Cardiac muscle cell (in vitro differentiated cells and primary cell): ENCODE measurements around the gene TCHP. TPM values are rescaled to one million over a fixed set of nuclear protein-coding genes. Genes with fewer than 3 reads are reported as not detected.
"Not testable (repeated sequence)": the region's sequence is repeated elsewhere in the genome, so short reads cannot be mapped to it uniquely, and the experiment has no call there.

Source experiments
- DNase-seq, 2 donors: peaks; one replicate each; pipeline versions ENCODE4 v3.0.0 to v3.0.0-alpha.2; 2010 to 2017; ENCODE audit warnings: low read depth in 1 of 2, low spot score in 1 of 2
- H3K27ac ChIP-seq: fragments of 200-600 bp; sonication (generic); 2 replicates; pipeline ENCODE4 v1.5.1; 2016
- H3K27me3 ChIP-seq: fragments of 200-600 bp; sonication (generic); 2 replicates; pipeline ENCODE4 v1.6.0; 2016; ENCODE audit warnings: control low read depth
- H3K36me3 ChIP-seq: fragments of 200-600 bp; sonication (generic); 2 replicates; pipeline ENCODE4 v1.5.1; 2016; ENCODE audit warnings: control low read depth
- H3K4me1 ChIP-seq: fragments of 200-600 bp; sonication (generic); 2 replicates; pipeline ENCODE4 v1.8.1; 2017; ENCODE audit warnings: low read depth, mild to moderate bottlenecking, mixed run types
- H3K4me3 ChIP-seq: fragments of 200-600 bp; sonication (generic); 2 replicates; pipeline ENCODE4 v1.5.1; 2016; ENCODE audit warnings: mild to moderate bottlenecking
- H3K9me3 ChIP-seq: fragments of 200-600 bp; sonication (generic); 2 replicates; pipeline ENCODE4 v1.5.1; 2017; ENCODE audit warnings: low read depth, mild to moderate bottlenecking, control low read depth
- CTCF ChIP-seq: IDR thresholded peaks from 2 replicates; pipeline ENCODE4 v1.5.1; 2012; ENCODE audit warnings: low read depth, mild to moderate bottlenecking, low read length
- polyA plus RNA-seq: library from polyadenylated mRNA; unstranded; fragments of >200 nt; fragmentation: Nextera tagmentation; extraction: Ambion mirVana; gene quantifications from 2 replicates; pipeline ENCODE4 v1.2.1, GENCODE V29; 2016
- total RNA-seq: library from RNA; depleted of rRNA; stranded (reverse); fragments of >200 nt; gene quantifications from 2 replicates; pipeline ENCODE4 v1.2.3, GENCODE V29; 2016

TCHP gene
- total and polyA plus RNA-seq, 2 experiments from 2014 or later, result 21.5 to 23.7 TPM

GRCh38 chr12:109860977-109861376 lies 39.1 kb upstream of the TCHP start:
- H3K36me3 ChIP-seq, result peaks cover 4% of the 10 kb centered on the region
- no peak overlapping the region for H3K4me3 ChIP-seq
- H3K4me1 ChIP-seq, result no peaks in the 10 kb centered on the region
- H3K27me3 ChIP-seq, result no peaks in the 10 kb centered on the region
- H3K9me3 ChIP-seq, result no peaks in the 10 kb centered on the region
- no peak for TF ChIP-seq CTCF
- DNase-seq, result no peak
- no peak overlapping the region for H3K27ac ChIP-seq

GRCh38 chr12:109861689-109862314 lies 38.3 kb upstream of the TCHP start:
- no peaks in the 10 kb centered on the region for H3K9me3 ChIP-seq
- no peak overlapping the region for H3K4me3 ChIP-seq
- peaks cover 4% of the 10 kb centered on the region for H3K36me3 ChIP-seq
- H3K27ac ChIP-seq, result no peak overlapping the region
- H3K4me1 ChIP-seq, result no peaks in the 10 kb centered on the region
- no peaks in the 10 kb centered on the region for H3K27me3 ChIP-seq
- no peak for TF ChIP-seq CTCF
- DNase-seq, result no peak

- not testable (repeated sequence) for H3K9me3 ChIP-seq, H3K4me1 ChIP-seq, H3K36me3 ChIP-seq
These were observed 37.6 kb upstream of the TCHP start for GRCh38 chr12:109862491-109862890.

GRCh38 chr12:109863847-109864712 lies 36.0 kb upstream of the TCHP start:
- peak in 1 of 2 donors; percentile 62 for DNase-seq
- Histone ChIP-seq H3K4me1 (no peaks in the 10 kb centered on the region), H3K27me3 (no peaks in the 10 kb centered on the region), H3K9me3 (no peaks in the 10 kb centered on the region), H3K36me3 (no peaks in the 10 kb centered on the region), H3K27ac (no peak overlapping the region), H3K4me3 (no peak overlapping the region)
- no peak for TF ChIP-seq CTCF

More at GRCh38 chr12:109862491-109862890, 37.6 kb upstream of the TCHP start:
- not testable (repeated sequence) for H3K27me3 ChIP-seq, H3K27ac ChIP-seq, DNase-seq, H3K4me3 ChIP-seq

GRCh38 chr12:109864916-109865315 lies 35.2 kb upstream of the TCHP start:
- no peak for TF ChIP-seq CTCF
- H3K9me3 ChIP-seq, result no peaks in the 10 kb centered on the region
- no peak for DNase-seq
- no peaks in the 10 kb centered on the region for H3K36me3 ChIP-seq
- H3K27ac ChIP-seq, result no peak overlapping the region
- no peak overlapping the region for H3K4me3 ChIP-seq
- H3K4me1 ChIP-seq, result no peaks in the 10 kb centered on the region
- no peaks in the 10 kb centered on the region for H3K27me3 ChIP-seq
